ENCODE data around the gene OPA1. TPM values are rescaled to one million over a fixed set of nuclear protein-coding genes. Genes with fewer than 3 reads are reported as not detected.

Gene OPA1
- total and polyA plus RNA-seq, 2 of the 8 experiments (the other 6 are each of a cell fraction or from before 2014, with no cell fraction given) = 20.3 to 109 TPM

- TF ChIP-seq BRCA1 (IDR thresholded peaks at IDR 0.05; ENCODE audit: low read depth, low read length) (no peak), MAX (IDR thresholded peaks at IDR 0.05) (no peak), KDM5A (IDR thresholded peaks at IDR 0.05; ENCODE audit: low read length) (no peak), ASH2L (IDR thresholded peaks at IDR 0.05; ENCODE audit: low read length) (no peak), CREB1 (IDR thresholded peaks at IDR 0.05) (no peak), NRF1 (IDR thresholded peaks at IDR 0.05; ENCODE audit: low read depth, low read length) (no peak), SRF (IDR thresholded peaks at IDR 0.05; ENCODE audit: low read depth, low read length) (no peak), CHD7 (IDR thresholded peaks at IDR 0.05; ENCODE audit: insufficient replicate concordance, low read length) (no peak)
These were observed 119.9 kb downstream of the OPA1 start (continued) for GRCh38 chr3:193712938-193713337.

All from H1 (cell line).